ENCODE results near the gene FUT2.
A peak's percentile ranks its signal among the peaks of the same experiment; 100 is the strongest.

Gene FUT2

DNA sequence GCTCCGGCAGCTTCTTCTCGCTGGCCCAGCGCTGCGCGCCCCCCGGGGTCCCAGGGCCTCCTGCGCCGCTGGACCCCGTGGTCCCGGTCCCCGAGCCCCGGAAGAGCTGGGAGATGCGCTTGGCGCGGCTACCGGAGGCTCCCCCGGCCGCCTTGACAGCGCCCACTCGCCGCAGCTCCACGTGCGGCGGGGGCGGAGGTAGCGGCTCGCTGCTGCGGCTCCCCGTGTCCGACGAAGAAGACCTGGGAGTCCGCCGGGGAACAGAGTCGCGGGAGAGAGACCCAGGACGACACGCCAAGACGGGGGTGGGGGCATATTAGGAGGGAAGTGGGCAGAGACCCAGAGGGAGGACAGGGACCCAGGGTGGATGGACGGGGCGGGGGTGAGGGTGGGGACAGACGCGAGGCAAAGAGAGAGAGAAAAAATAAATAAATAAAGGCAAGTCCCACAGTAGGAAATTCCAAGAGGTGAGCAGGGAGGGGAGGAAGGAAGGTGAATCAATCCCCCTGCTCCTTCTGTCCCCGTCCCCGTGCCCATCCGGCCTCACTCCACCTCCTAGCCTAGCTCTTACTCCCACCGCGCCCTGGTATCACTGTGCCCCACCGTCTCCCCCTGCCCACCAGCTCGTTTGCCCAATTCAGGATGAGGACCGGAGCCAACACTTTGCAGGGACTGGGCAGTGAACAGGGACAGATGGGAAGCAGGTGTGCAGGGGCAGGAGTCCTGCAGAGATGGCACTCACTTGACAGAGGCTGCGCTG lies 43.8 kb downstream of the FUT2 start (continued):
- TF ChIP-seq ZNF394 (tag by site-specific recombination; IDR thresholded peaks at IDR 0.05; ENCODE audit: borderline replicate concordance) (no peak), ZNF555 (tag by site-specific recombination; conservative IDR thresholded peaks at IDR 0.05) (no peak), ZNF692 (tag by site-specific recombination; IDR thresholded peaks at IDR 0.05) (no peak), ZBTB8A (tag by site-specific recombination; IDR thresholded peaks at IDR 0.05) (0 out of 2 replicates have a peak, but pooled peaks have one; percentile 8), PRDM1 (tag by site-specific recombination; IDR thresholded peaks at IDR 0.05) (no peak), ZFHX2 (tag by site-specific recombination; conservative IDR thresholded peaks at IDR 0.05) (peak; percentile 59), BCL11A (tag by site-specific recombination; IDR thresholded peaks at IDR 0.05; ENCODE audit: low read depth) (no peak), ZNF169 (tag by site-specific recombination; IDR thresholded peaks at IDR 0.05) (no peak), KLF16 (tag by site-specific recombination; IDR thresholded peaks at IDR 0.05) (no peak), ZIC2 (tag by site-specific recombination; IDR thresholded peaks at IDR 0.05) (peak; percentile 16; the same call in 1 of the 2 replicates), ZBTB21 (tag by site-specific recombination; IDR thresholded peaks at IDR 0.05) (no peak), EGR2 (tag by site-specific recombination; IDR thresholded peaks at IDR 0.05; ENCODE audit: low read depth) (peak; percentile 61), ZNF37A (tag by site-specific recombination; IDR thresholded peaks at IDR 0.05) (no peak)
- TF ChIP-seq, protein P1, sequence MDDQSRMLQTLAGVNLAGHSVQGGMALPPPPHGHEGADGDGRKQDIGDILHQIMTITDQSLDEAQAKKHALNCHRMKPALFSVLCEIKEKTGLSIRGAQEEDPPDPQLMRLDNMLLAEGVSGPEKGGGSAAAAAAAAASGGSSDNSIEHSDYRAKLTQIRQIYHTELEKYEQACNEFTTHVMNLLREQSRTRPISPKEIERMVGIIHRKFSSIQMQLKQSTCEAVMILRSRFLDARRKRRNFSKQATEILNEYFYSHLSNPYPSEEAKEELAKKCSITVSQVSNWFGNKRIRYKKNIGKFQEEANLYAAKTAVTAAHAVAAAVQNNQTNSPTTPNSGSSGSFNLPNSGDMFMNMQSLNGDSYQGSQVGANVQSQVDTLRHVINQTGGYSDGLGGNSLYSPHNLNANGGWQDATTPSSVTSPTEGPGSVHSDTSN (CRISPR knock-in tag; IDR thresholded peaks at IDR 0.05), result no peak

- POLR2A ChIA-PET, result interaction anchor here (2.6 kb wide), 1 partner anchor 95 kb away, joined by 10 read pairs; the partner anchor contains the start of gene CA11
- Histone ChIP-seq H3K4me1 (ENCODE audit: control insufficient read depth, insufficient read depth, low read length) (peaks cover 5% of the 10 kb centered on the region), H3K27ac (ENCODE audit: extremely low read depth, low read depth, low read length) (peak within 1 kb of the TSS; percentile 77; the same call in 1 of the 2 replicates), H3K36me3 (ENCODE audit: control insufficient read depth in 2 of 2, insufficient read depth in 1 of 2, low read length in 2 of 2) (no peaks in the 10 kb centered on the region), H3K9me3 (ENCODE audit: control insufficient read depth, insufficient read depth, low read depth, low read length) (no peaks in the 10 kb centered on the region), H3K4me3 (ENCODE audit: low read depth, low read length) (peak within 1 kb of the TSS; percentile 36)
- CTCF ChIA-PET, result interaction anchor here (0.7 to 2.1 kb wide), 3 partner anchors 27 to 65 kb away, joined by 3 to 31 read pairs (median 11); no protein-coding TSS in a partner anchor
- TF ChIP-seq ZSCAN23 (tag by site-specific recombination; IDR thresholded peaks at IDR 0.05), result no peak
- no peak for TF ChIP-seq ZNF549 (tag by site-specific recombination; IDR thresholded peaks at IDR 0.05)
- TF ChIP-seq ZNF596 (tag by site-specific recombination; IDR thresholded peaks at IDR 0.05), result no peak
- TF ChIP-seq, protein P2, sequence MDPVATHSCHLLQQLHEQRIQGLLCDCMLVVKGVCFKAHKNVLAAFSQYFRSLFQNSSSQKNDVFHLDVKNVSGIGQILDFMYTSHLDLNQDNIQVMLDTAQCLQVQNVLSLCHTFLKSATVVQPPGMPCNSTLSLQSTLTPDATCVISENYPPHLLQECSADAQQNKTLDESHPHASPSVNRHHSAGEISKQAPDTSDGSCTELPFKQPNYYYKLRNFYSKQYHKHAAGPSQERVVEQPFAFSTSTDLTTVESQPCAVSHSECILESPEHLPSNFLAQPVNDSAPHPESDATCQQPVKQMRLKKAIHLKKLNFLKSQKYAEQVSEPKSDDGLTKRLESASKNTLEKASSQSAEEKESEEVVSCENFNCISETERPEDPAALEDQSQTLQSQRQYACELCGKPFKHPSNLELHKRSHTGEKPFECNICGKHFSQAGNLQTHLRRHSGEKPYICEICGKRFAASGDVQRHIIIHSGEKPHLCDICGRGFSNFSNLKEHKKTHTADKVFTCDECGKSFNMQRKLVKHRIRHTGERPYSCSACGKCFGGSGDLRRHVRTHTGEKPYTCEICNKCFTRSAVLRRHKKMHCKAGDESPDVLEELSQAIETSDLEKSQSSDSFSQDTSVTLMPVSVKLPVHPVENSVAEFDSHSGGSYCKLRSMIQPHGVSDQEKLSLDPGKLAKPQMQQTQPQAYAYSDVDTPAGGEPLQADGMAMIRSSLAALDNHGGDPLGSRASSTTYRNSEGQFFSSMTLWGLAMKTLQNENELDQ (tag by site-specific recombination; IDR thresholded peaks at IDR 0.05; ENCODE audit: low read depth), result no peak
- TF ChIP-seq HOXA7 (CRISPR knock-in tag; IDR thresholded peaks at IDR 0.05; ENCODE audit: borderline replicate concordance), result no peak
- no peak for TF ChIP-seq ZNF488 (tag by site-specific recombination; IDR thresholded peaks at IDR 0.05)
- no peak for TF ChIP-seq ZNF660 (tag by site-specific recombination; IDR thresholded peaks at IDR 0.05)
- no peak for TF ChIP-seq OSR2 (tag by site-specific recombination; IDR thresholded peaks at IDR 0.05)
- TF ChIP-seq ZNF274 (IDR thresholded peaks at IDR 0.05; ENCODE audit: low read length), result no peak
- TF ChIP-seq ZNF274 (tag by site-specific recombination; IDR thresholded peaks at IDR 0.05; ENCODE audit: borderline replicate concordance), result no peak
- no peak for TF ChIP-seq ZNF521 (tag by site-specific recombination; IDR thresholded peaks at IDR 0.05)
- TF ChIP-seq, protein P3, sequence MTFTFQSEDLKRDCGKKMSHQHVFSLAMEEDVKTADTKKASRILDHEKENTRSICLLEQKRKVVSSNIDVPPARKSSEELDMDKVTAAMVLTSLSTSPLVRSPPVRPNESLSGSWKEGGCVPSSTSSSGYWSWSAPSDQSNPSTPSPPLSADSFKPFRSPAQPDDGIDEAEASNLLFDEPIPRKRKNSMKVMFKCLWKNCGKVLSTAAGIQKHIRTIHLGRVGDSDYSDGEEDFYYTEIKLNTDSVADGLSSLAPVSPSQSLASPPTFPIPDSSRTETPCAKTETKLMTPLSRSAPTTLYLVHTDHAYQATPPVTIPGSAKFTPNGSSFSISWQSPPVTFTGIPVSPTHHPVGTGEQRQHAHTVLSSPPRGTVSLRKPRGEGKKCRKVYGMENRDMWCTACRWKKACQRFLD (tag by site-specific recombination; IDR thresholded peaks at IDR 0.05), result no peak
Measured at GRCh38 chr19:48740164-48740972, 44.6 kb downstream of the FUT2 start, which contains the start of gene RASIP1. TSS of gene RASIP1 (minus strand) at chr19:48740610. CDS start at chr19:48740282, 328 bp downstream.

Measured in HEK293 (cell line).